Left hindlimb (tissue), 1 donor: ENCODE data around the gene PSG2.
"Not testable (repeated sequence)": the region's sequence is repeated elsewhere in the genome, so short reads cannot be mapped to it uniquely, and the experiment has no call there.

Source experiments
- DNase-seq: peaks from one replicate; pipeline ENCODE4 v3.0.0-alpha.2; 2018

The PSG2 gene

DNA sequence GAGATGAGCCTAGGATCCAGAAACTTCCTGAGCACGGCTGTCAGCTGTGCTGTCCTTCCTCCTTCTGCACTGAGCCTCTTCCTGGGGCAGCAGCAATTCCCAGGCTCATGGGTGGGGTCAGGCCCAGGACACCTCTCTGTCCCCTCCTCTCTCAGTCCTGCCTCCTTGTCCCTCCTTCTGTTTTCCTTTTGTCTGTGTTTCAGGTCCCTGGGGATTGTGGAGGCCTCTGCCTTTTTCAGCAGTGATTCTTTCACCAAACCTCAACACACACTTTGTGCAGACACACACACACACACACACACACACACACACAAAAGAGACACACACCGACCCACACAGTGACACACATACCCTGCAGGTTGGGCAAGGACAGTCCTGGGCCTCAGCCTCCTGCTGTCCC lies at the start of gene PSG2:
Gene PSG2 (minus strand): TSS at position 101 of the 400 bp plus-strand sequence. CDS start 132 bp downstream, outside the sequence.
- not testable (repeated sequence) for DNase-seq

DNA sequence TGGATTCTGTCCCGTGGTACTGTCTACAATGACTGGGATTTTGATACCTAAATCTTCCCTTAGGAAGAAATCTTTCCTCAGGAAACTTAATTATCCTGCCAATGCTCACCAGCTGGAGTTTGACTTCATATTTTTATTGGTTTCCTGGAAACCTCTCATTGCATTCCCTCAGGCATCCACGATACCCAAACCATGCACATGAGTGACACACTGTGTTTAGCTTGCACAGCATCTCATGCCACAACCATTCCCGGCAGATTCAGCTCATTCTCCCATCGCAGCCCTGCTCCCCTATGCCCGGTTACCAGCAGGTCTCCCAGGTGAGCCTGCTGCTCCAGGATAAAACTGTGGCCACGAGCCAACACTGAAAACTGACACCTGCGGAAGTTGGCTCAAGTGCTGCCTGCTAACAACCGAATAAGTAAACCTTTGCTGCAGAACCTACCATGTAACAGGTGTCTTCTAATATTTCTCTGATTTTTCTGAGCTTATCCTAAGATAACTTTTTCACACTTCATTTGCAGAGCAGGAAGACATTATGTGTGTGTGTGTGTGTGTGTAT lies 48.9 kb upstream of the PSG2 start:
- DNase-seq = not testable (repeated sequence)

DNA sequence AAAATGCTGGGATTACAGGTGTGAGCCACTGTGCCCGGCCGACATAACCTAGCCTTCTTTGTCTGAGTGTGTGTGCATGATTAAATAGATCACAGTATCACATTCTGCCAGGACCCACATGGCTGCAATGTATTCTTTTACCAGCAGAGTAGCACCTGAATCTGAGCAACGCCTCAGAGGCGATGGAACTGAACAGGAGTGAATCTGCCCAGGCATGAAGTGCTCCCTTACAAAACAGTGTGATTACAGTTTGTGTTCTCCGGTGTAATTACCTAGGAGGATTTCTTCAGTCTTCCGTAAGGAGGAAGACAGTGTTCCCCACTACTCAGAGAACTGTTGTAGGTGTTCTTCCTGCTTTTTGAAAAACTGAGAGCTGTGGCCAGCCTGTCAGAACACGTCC lies 46.7 kb upstream of the PSG2 start:
- not testable (repeated sequence) for DNase-seq

DNA sequence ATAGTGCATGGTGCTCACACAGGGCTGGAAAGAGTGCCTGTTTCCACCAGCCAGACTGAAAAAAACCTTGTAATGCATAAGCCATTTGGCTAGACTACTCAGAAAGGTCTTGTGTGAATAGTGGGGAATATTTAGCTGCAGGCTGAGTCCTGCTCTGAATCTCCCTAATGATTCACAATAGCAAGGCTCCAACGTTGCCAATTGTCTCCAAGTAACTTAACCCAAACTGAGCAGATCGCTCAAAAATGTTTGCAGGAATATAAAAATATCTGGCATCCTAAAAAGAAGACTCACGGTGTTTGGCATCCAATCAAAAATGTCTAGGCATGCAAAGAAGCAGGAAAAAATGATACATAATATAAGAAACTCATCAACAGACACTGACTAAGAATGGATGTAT lies 44.8 kb upstream of the PSG2 start:
- DNase-seq = not testable (repeated sequence)

DNA sequence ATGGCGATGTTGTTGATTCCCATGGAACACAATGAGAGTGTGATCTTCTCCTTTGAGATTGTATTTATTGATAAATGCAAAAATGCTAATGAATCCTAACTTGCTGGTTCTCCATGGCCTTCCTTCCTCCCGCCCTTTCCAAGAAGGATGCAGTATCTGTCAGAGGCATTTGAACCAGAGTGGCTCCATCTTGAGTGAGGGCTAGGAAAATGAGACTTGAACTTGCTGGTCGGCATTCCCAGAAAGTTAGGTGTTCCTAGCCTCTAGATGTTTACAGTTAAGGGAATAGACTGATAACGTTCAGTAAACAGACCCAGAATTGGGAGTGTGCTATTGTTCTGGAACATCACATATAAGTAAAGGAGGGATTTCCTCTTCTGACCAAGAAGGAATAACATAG lies 44.2 kb upstream of the PSG2 start:
- no peak for DNase-seq

DNA sequence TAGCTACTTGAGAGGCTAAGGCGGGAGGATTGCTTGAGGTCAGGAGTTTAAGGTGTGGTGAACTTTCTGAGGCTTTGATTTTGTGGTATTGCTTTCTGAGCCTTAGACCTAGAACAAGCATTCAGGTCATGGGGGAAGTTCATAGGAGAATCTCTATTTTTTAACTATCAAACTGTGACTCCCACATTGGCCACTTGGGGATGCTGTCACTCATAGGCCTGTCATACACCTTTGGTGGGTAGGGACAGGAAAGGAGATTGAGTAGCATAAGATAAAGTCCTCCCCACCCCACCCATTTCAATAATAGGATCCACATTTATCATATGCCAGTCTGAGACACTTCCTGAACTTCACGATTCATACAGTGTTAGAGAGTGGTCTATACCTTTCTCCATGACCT lies 41.9 kb upstream of the PSG2 start:
- DNase-seq = no peak

DNA sequence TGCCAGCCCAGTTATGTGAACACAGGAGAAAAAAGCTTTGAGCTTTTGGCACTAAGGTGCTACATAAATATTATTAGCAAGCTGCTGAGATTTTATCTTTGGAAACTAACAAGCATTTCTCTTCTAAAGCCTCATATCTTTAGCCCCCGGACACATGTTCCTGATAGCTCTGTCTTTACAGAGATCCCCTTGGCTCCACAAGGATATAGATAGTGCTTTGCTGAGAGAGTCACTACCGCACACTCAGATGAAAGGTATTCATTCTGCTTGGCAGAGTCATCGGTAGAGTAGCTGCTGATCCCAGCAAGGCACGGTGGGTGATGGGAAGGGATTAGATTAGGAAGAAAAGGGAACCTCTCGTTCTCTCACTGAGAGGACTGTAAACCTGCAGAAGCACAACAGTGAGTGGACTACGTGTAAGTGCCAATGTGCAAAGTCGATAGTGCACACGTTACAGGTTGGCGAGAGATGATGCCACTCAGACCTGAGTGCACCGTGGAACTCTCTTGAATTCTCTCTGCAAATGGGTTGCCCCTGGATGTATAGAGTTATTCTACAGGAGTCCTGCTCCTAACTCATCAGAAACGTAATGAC lies 38.0 kb upstream of the PSG2 start:
- DNase-seq = not testable (repeated sequence)

DNA sequence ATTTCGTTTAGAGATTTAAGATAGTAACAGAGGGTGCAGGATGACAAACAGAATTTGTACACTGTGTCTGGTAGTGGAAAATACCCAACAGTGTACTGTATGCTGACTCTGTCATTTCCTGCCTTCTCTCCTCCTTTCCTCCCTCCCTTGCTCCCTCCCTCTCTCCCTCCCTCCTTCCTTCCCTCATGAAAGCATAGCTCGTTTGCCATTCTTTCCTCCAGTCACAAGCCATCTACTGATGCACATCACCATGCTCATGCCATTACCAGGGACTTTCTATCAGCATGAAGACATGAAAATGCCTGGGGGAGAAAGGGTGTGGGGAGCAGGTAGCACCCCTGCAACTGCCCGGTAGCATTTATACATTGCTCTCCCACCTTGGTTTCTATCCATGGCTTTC lies 37.0 kb upstream of the PSG2 start:
- DNase-seq = not testable (repeated sequence)

DNA sequence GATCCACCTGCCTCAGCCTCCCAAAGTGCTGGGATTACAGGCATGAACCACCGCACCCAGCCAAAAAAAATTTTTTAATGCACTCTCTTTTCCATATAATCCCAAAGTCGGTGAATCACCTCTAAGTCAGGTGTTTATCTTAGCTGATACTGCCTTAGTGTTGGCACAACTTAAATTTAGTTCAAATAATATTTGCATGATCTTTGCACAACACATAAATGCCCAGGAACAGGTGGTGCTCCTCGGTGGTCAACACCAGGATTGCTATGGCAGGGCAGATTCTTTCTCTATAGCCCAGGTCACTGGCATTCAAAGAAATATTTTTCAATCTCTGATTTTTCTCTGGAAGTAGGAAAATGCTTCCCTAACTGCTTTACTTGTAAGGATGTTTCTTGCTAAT lies 33.9 kb upstream of the PSG2 start:
- DNase-seq = not testable (repeated sequence)

DNA sequence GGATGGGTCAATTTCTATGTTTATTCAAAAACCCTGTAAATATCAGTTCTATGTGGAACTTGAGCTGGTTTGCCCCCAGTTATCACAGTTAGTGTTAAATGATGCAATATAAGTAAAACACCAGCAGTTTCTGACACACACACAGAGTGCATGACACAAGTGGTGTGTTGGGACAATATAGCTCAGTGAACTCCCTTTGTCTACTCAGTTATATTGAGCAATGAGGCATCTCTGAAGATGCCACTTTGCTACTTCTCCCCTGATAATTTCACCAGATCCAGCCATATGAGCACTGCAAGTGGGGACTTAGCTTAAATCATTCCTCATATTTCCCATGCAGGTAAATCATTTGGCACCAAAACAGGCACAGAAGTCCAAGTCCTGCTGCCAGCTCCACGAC lies 33.0 kb upstream of the PSG2 start:
- DNase-seq = not testable (repeated sequence)

DNA sequence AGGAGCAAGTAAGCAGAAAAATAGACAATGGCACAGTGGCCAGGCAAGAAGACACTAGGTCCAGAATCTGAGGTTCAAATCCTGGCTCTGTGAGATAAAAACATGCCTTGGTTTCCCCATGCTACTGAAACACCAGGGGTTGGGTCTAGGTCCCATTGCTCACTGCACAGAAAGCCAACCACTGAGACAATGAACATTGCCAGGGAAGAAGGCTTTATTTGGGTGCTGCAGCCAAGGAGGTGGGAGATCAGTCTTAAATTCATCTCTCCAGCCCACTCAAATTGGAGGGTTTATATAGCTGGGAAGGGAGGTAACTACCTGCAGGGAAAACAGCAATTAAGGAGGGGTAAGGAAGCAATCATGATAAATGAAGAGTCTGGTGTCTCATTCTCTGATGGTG lies 32.6 kb upstream of the PSG2 start:
- not testable (repeated sequence) for DNase-seq

DNA sequence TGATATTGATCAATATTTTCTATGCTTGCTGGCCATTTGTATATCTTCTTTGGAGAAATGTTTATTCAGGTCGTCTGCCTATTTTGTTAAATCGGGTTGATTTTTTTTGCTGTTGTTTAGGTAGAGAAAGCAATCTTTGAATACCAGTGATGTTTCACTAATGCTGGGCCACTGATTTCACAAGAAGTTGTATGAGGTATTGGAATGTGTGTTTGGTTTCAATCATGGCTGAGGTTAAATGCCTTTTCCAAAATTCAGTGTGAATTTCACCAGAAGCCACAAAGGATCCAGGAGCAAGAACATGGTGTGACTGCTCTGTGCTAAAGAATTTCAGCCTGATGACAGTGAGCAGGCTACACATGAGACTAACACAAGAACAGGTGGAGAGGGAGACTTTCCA lies 32.1 kb upstream of the PSG2 start:
- DNase-seq = not testable (repeated sequence)

DNA sequence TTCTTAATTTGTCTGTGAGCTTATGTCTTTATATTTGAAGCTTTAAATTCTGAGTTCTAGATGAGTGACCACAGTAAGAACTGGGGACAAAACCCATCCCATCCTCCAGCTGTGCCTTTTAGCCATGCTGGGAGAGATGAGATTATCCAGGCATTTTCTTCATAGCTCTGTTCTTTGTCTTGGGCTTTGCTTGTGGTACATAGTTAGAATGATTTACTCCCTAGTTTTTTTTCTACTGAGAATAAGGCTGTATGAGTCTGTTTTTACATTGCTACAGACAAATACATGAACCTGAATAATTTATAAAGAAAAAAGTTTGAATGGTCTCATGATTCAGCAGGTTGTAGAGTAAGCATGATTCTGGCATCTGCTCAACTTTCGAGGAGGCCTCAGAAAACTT lies 24.9 kb upstream of the PSG2 start:
- not testable (repeated sequence) for DNase-seq

DNA sequence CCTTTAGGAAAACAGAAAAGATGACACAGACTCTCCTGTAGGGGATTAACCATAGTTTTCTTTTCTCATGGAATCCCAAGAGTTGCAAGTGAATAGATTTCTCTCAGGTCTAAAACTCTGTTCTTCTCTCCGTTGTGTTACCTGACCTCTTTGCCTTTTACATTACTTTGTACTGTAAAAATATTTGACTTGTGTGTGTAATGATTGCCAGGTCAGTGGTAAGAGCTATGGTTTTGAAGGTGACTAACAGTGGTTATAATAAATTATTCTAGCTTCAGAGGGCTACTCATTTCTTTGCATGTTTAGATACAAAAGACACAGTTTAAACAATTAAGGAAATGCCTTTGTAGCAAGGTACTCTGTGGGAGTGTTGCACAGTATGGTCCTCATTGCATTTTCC lies 23.0 kb upstream of the PSG2 start:
- DNase-seq = no peak

DNA sequence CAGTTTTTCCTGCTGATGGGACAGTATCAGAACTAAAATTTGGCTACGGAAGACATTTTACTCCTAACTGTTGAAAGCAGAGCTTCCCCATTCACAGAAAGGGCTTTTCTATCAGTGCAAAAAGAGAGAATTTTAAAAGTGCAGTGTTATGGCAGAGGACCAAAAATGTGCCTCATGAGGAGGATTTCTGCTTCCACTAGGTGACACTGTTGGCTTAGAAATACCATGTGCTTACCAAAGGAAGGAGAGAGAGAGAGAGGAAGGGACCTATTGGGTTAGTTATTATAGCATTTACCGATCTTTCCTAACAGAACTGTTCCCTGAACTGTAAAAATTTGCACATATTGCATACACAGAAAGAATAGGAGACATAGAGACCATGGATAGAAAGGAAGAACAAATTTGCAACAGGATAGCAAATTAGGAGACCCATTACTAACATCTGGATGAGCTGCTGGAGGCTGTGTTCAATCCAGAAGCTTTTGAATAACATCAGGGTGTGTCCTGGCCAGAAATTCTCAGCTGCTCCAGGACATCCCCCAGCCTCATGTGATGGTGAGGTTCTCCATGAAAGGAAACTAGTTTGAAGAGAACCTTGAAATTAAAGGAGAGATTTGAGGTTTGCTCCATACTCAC lies 21.8 kb upstream of the PSG2 start:
- not testable (repeated sequence) for DNase-seq

DNA sequence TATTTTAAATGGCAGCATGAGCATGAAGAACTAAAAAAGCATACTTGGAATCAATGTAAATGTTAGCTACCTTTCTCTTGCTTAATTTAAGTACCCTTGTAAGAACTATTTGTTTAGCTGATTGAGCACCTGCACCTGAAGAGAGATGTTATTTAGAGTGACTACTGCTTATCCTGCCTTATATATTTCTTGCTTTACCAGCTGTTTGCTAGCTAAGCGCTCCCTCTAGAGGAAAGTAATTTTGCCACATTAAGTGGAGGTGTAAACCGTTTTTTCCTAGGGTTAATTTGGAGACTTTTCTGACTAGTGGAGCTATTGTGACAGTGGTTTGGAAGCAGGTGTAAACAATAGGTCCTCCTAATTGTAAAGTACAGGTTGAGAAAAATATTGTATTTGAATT lies 19.4 kb upstream of the PSG2 start:
- no peak for DNase-seq

DNA sequence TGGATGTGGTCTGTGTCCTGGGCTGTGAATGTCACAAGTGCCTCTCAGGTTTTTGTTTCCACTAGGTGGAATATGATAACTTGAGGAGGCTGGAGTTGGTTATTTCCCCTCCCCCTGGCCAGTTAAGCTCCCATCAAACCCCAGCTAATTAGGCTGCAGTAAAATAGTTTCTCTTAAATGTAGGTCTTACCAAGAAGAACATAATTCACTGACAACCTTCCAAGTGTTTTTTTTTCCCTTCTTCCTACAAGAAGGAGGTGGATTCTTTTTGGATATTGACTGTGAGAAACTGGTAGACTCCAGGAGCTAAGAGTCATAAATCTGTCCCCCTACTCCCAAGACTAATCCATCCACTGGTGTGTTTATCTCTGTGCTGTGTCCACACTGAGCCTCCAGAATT lies 15.9 kb upstream of the PSG2 start:
- not testable (repeated sequence) for DNase-seq

DNA sequence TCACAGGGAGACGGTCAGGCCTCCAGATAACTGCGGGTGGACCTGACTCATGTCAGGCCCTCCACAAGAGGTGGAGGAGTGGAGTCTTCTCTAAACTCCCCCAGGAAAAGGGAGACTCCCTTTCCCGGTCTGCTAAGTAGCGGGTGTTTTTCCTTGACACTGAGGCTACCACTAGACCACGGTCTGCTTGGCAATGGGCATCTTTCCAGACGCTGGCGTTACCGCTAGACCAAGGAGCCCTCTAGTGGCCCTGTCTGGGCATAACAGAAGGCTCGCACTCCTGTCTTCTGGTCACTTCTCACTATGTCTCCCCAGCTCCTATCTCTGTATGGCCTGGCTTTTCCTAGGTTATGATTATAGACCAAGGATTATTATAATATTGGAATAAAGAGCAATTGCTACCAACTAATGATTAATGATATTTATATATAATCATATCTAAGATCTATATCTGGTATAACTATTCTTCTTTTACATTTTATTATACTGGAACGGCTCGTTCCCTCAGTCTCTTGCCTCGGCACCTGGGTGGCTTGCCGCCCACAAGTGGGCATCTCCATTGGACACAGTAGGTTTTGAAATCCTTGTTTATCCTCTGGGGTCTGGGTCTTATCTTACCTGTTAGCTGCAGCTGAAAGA lies 5.3 kb upstream of the PSG2 start:
- DNase-seq = not testable (repeated sequence)

DNA sequence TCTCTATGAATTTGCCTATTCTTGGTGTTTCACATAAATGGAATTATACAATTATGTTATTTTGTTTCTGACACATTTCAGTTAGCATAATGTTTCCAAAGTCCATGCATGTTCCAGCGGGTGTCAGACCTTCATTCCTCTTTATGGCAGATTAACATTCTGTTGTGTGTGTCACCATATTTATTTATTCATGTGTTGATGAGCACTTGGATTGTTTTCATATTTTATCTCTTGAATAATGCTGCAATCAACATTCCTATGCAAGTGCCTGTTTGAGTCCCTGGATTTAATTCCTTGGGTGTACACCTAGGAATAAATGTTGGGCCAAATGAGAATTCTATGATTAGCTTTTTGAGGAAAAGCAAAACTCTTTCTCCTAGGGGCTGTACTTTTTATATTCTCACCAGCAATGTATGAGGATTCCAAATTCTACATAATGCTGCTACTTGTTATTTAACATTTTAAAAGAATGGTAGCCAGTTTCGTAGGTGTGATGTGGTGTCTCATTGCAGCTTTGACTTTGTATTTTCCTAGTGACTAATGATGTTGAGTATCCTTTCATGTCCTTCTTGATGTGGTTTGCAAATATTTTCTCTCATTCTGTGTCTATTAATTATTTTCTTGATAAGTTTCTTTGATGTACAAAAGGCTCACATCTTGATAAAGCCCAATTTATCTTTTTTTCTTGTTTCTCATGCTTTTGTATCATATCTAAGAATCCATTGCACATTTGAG lies 3.5 kb upstream of the PSG2 start:
- DNase-seq = not testable (repeated sequence)

DNA sequence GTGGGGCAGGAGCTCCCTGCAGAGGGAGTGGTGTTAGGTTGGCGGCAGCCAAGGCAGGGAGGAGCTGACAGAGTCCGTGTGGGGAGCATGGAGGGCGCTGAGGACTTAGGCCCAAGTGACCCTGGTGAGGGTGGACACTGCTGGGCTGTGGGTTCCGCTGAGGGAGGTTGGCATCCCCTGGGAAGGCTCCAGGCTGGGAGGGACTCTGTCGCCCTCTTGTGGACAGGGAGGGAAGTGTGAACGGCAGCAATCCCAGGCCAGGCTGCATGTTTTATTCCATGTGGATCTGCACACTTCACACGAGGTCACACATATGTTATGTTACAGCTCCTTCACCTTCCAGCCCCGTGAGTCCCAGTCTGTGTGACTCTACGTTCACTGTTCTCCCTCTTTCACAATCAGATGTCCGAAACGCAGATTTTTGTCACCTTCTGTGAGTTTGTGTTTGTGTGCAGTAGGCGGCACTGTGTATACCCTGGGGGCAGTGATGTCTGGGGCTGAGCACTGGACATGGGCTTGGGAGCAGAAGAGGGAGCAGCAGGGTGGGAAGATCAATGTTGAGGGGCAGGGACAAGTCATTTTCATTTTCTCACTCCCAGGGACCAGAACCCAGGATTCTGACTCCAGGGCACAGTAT lies 1.8 kb upstream of the PSG2 start:
- not testable (repeated sequence) for DNase-seq

DNA sequence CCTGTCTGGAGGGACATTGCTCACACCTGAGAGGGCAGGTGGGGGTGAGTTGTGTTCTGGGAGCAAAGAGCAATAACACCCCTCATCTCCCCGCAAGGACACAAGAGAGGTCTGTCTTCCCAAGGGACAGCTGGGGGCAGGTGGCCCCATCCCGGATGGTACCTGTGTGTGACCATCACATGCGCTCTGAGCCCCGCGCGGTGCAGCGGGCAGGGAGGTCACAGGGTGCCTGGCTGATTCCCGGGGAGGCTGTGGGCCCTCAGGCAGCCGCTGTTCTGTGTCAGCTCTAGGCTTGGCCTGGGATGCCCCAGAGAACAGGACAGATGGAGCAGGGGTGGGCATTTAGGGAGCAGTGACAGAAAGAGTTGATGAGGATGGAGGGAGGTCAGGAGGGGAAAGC lies 1.2 kb upstream of the PSG2 start:
- not testable (repeated sequence) for DNase-seq

DNA sequence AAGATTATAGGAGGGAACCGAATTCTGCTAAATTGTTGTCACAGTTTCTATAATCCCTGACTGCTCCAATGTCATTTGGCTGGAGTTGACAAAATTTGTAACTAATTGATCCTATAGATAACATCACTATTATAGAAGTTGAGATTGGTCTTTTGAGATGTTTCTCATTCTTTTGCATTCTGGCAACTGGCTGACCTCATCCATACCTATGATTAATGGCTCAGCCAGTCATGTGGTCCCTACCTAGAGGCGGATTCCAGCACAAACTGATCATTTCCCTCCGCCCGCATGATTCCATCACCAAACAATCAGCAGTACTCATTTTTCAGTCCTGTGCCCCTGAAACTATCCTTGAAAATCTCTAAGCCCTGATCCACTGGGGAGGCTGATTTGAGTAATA lies 4.2 kb downstream of the PSG2 start:
- no peak for DNase-seq

DNA sequence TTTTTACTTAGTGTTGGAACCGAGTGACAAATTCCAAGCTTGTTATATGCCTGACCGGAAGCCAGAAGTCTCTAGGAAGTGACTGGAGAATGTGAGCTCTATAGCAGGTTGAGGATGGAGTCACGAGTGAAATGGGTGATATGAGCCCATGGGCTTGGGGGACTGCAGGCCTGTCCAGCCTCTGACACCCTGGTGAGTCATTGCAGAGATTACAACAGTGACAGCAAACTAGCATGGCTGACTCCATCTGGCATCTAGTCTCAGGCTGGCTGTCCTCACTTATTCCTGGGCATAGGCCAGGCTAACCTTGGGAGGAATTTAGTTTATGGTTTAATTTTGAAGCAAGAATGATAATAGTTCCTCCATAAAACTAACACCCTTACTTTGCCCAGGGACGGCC lies 4.6 kb downstream of the PSG2 start:
- not testable (repeated sequence) for DNase-seq
